HepG2 (cell line): ENCODE measurements around the gene LDLRAP1. TPM values are rescaled to one million over a fixed set of nuclear protein-coding genes. Genes with fewer than 3 reads are reported as not detected.

Experiments
- ATAC-seq: fragments of 200-7000 bp; cut with Tn5 transposase; 3 replicates; pipeline ENCODE4 v1.9.1; 2020; ENCODE audit warnings: mild to moderate bottlenecking, moderate library complexity
- BruUV-seq: library from RNA; stranded (reverse); fragments of 400-500 nt; replicated peaks from 2 replicates; lab custom pipeline; 2021; lab: Mats Ljungman, UMichigan
- CTCF ChIA-PET: fragments of 300-600 bp; formaldehyde crosslinking; extraction: SDS; loops from one replicate; lab custom pipeline; 2021; ENCODE audit warnings: low total read pairs, inconsistent platforms, low intra/inter-chr PET ratio; lab: Yijun Ruan, JAX
- POLR2A ChIA-PET: fragments of 350-600 bp; sonication (Branson Sonifier 250); formaldehyde crosslinking; loops from one replicate; lab custom pipeline; 2020; ENCODE audit warnings: antibody characterized with exemption, inconsistent platforms; lab: Yijun Ruan, JAX
- DNase-seq: peaks from one replicate; pipeline ENCODE4 v3.0.0-alpha.2; 2015; ENCODE audit warnings: low spot score
- FAIRE-seq: peaks from 3 replicates; lab custom pipeline; 2011; peaks lifted over from hg19 to GRCh38; lab: Jason Lieb, UNC
- H2AFZ ChIP-seq: one replicate; pipeline ENCODE4 v1.6.1; 2011; ENCODE audit warnings: low read length, inconsistent platforms
- H3K27ac ChIP-seq: fragments of 300-600 bp; 3 replicates; pipeline ENCODE4 v1.8.0; 2011; ENCODE audit warnings: mixed run types, mild to moderate bottlenecking, mixed read lengths, low read length, inconsistent platforms; ENCODE audit not compliant: insufficient read depth; ENCODE audit errors: extremely low read length
- H3K27me3 ChIP-seq, 2 experiments: fragments of 200-600 bp in 1 of 2; 2 replicates in 1 of 2; 3 replicates in 1 of 2; pipeline versions ENCODE4 v1.6.0 to v1.8.0; 2011; ENCODE audit warnings: low read length in 2 of 2, mild to moderate bottlenecking in 2 of 2, moderate library complexity in 2 of 2, inconsistent platforms in 1 of 2; ENCODE audit not compliant: insufficient read depth in 2 of 2, control insufficient read depth in 1 of 2
- H3K36me3 ChIP-seq, 2 experiments: fragments of 200-600 bp in 1 of 2; replicated peaks in 1 of 2; 2 replicates in 1 of 2; 3 replicates in 1 of 2; pipeline versions ENCODE4 v1.5.1 to v1.8.0; 2011; ENCODE audit warnings: low read length in 2 of 2, inconsistent platforms in 1 of 2; ENCODE audit not compliant: insufficient read depth in 2 of 2, control insufficient read depth in 1 of 2
- H3K4me1 ChIP-seq: 2 replicates; pipeline ENCODE4 v1.5.1; 2012; ENCODE audit warnings: low read length, inconsistent platforms; ENCODE audit not compliant: insufficient read depth
- H3K4me2 ChIP-seq: 2 replicates; pipeline ENCODE4 v1.6.0; 2011; ENCODE audit warnings: low read depth, low read length, inconsistent platforms
- H3K4me3 ChIP-seq, 3 experiments: fragments of 200-600 bp in 1 of 3; sonication (generic), shearing (Covaris generic) in 1 of 3; replicated peaks in 1 of 3; 2 replicates each; pipeline ENCODE4 v1.5.1; 2011 to 2016; ENCODE audit warnings: low read length in 3 of 3, inconsistent platforms in 2 of 3, low read depth in 2 of 3, mild to moderate bottlenecking in 2 of 3, control low read depth in 1 of 3, mixed read lengths in 1 of 3; ENCODE audit not compliant: insufficient read depth in 1 of 3
- H3K79me2 ChIP-seq: one replicate; pipeline ENCODE4 v1.6.1; 2011; ENCODE audit warnings: low read length, inconsistent platforms; ENCODE audit not compliant: insufficient read depth
- H3K9ac ChIP-seq: 2 replicates; pipeline ENCODE4 v1.6.0; 2011; ENCODE audit warnings: mild to moderate bottlenecking, low read depth, low read length, inconsistent platforms; ENCODE audit not compliant: insufficient read depth
- H3K9me3 ChIP-seq: 2 replicates; pipeline ENCODE4 v1.5.1; 2012; ENCODE audit warnings: mild to moderate bottlenecking, low read length
- H4K20me1 ChIP-seq: 2 replicates; pipeline ENCODE4 v1.6.0; 2011; ENCODE audit warnings: inconsistent platforms, mild to moderate bottlenecking, low read length, moderate library complexity; ENCODE audit not compliant: insufficient read depth
- ELF4 ChIP-seq: sonication (generic); formaldehyde crosslinking; IDR thresholded peaks from 2 replicates; pipeline ENCODE4 v1.5.0; 2020; ENCODE audit warnings: missing genetic modification reagents, mild to moderate bottlenecking, moderate library complexity, borderline replicate concordance
- MAFF ChIP-seq: IDR thresholded peaks from 2 replicates; pipeline ENCODE4 v1.6.1; 2011; ENCODE audit warnings: low read depth, low read length, improper control_type of control experiment
- MEIS1 ChIP-seq: sonication (generic); formaldehyde crosslinking; IDR thresholded peaks from 2 replicates; pipeline ENCODE4 v1.9.0; 2021; ENCODE audit warnings: mild to moderate bottlenecking, missing genetic modification reagents, moderate library complexity, borderline replicate concordance
- PTBP1 ChIP-seq: fragments of 200-400 bp; formaldehyde crosslinking; IDR thresholded peaks from 2 replicates; pipeline ENCODE4 v1.6.1; 2018; ENCODE audit warnings: low read length, low read depth; ENCODE audit not compliant: poor library complexity, severe bottlenecking
- RBAK ChIP-seq: sonication (generic); formaldehyde crosslinking; IDR thresholded peaks from 2 replicates; pipeline ENCODE4 v1.5.1; 2020; ENCODE audit warnings: mild to moderate bottlenecking, missing genetic modification reagents
- TCF12 ChIP-seq, 2 experiments: fragments of 450-650 bp in 1 of 2; sonication (generic) in 1 of 2; formaldehyde crosslinking in 1 of 2; IDR thresholded peaks; 2 replicates each; pipeline versions ENCODE4 v1.6.1 to v1.8.0; 2017 to 2022; ENCODE audit warnings: antibody characterized with exemption in 1 of 2, mild to moderate bottlenecking in 1 of 2, missing genetic modification reagents in 1 of 2, moderate library complexity in 1 of 2
- ZC3H4 ChIP-seq: sonication (generic); formaldehyde crosslinking; IDR thresholded peaks from 2 replicates; pipeline ENCODE4 v1.4.0; 2020; ENCODE audit warnings: missing genetic modification reagents, borderline replicate concordance
- ZNF18 ChIP-seq: sonication (generic); formaldehyde crosslinking; IDR thresholded peaks from 2 replicates; pipeline ENCODE4 v1.8.0; 2022; ENCODE audit warnings: mild to moderate bottlenecking, missing genetic modification reagents; ENCODE audit not compliant: insufficient replicate concordance
- ZNF44 ChIP-seq: sonication (generic); formaldehyde crosslinking; IDR thresholded peaks from 2 replicates; pipeline ENCODE4 v1.5.1; 2020; ENCODE audit warnings: mild to moderate bottlenecking, missing genetic modification reagents
- ZNF569 ChIP-seq: sonication (generic); formaldehyde crosslinking; IDR thresholded peaks from 2 replicates; pipeline ENCODE4 v1.5.0; 2020; ENCODE audit warnings: mild to moderate bottlenecking, missing genetic modification reagents, moderate library complexity, borderline replicate concordance
- ZNF768 ChIP-seq: sonication (generic); formaldehyde crosslinking; IDR thresholded peaks from 2 replicates; pipeline ENCODE4 v1.4.0; 2020; ENCODE audit warnings: missing genetic modification reagents
- ZSCAN21 ChIP-seq: sonication (generic); formaldehyde crosslinking; IDR thresholded peaks from 2 replicates; pipeline ENCODE4 v1.8.0; 2022; ENCODE audit warnings: mild to moderate bottlenecking, missing genetic modification reagents, moderate library complexity, borderline replicate concordance
- WGBS: methylation state at CpG from one replicate; pipeline ENCODE4 v1.1.6; 2017; ENCODE audit warnings: low lambda C conversion rate; 5-methylcytosine and 5-hydroxymethylcytosine counted together
- in situ Hi-C: cut with HindIII; loops from 2 replicates; pipeline ENCODE4 v1.10.0; 2017; ENCODE audit warnings: low pct_unique_long_range_greater_than_20kb; ENCODE audit not compliant: extremely low pct_ligation_motif_present
- intact Hi-C: fragments of 100-400 bp; cut with micrococcal nuclease; formaldehyde crosslinking; loops from one replicate; pipeline ENCODE4 v1.10.0; 2022; ENCODE audit not compliant: unreplicated experiment
- polyA plus RNA-seq, 8 experiments: library from polyadenylated mRNA; depleted of rRNA in 3 of 8; stranded (reverse) in 7 of 8; unstranded in 1 of 8; fragments of >200 nt; fragmentation: Illumina TruSeq in 4 of 8; extraction: Trizol in 4 of 8; gene quantifications; 2 replicates each; pipeline versions ENCODE4 v1.2.1 to v1.2.3, GENCODE V29; 2011 to 2016; ENCODE audit warnings: low read depth in 4 of 8, missing spikeins in 1 of 8, mixed read lengths in 1 of 8; ENCODE audit not compliant: insufficient read depth in 1 of 8
- total RNA-seq, 5 experiments: library from RNA; depleted of rRNA; stranded (reverse); fragments of >200 nt; fragmentation: Illumina TruSeq; extraction: Trizol; gene quantifications; 2 replicates each; pipeline ENCODE4 v1.2.3, GENCODE V29; 2016; ENCODE audit warnings: low read depth in 1 of 5
- TF ChIP-seq, protein P1 (sequence below): sonication (generic); formaldehyde crosslinking; conservative IDR thresholded peaks from 2 replicates; pipeline ENCODE4 v1.8.0; 2022; ENCODE audit warnings: mild to moderate bottlenecking, moderate library complexity, missing genetic modification reagents

Gene LDLRAP1
- total and polyA plus RNA-seq, 2 of the 13 experiments (the other 11 are each of a cell fraction or from before 2014, with no cell fraction given), result 7.2 to 12.1 TPM

DNA sequence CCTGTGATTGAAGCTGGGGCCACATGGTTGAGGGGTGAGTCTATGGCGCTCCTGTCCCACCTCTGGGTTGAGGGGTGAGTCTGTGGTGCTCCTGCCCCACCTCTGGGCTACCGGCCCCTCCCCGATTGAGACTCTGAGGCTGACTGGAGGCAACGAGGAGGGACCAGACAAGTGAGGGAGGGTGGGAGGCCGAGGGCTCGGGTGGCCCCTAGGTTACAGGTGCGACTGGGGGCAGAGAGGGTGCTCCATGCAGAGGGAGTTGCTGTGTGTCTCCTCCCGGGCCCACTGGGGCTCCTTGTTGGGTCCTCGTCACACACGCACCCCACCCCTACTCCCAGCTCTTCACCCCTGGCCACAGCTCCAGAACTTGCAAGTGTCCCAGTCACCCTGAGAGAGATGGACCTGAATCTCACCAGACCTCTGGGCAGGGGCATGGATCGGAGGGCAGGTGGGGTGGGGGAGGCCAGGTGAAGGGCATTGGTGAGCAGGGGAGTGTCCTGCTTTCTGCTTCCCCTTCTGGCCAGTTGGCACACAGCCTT is 12.8 kb downstream of the LDLRAP1 start:
- H4K20me1 ChIP-seq, result no peaks in the 10 kb centered on the region
- no peak for TF ChIP-seq RBAK
- no peak for TF ChIP-seq ZNF768 (CRISPR knock-in tag)
- TF ChIP-seq ZNF44 (CRISPR knock-in tag), result no peak
- TF ChIP-seq, protein P1, sequence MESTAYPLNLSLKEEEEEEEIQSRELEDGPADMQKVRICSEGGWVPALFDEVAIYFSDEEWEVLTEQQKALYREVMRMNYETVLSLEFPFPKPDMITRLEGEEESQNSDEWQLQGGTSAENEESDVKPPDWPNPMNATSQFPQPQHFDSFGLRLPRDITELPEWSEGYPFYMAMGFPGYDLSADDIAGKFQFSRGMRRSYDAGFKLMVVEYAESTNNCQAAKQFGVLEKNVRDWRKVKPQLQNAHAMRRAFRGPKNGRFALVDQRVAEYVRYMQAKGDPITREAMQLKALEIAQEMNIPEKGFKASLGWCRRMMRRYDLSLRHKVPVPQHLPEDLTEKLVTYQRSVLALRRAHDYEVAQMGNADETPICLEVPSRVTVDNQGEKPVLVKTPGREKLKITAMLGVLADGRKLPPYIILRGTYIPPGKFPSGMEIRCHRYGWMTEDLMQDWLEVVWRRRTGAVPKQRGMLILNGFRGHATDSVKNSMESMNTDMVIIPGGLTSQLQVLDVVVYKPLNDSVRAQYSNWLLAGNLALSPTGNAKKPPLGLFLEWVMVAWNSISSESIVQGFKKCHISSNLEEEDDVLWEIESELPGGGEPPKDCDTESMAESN, result no peak
- TF ChIP-seq ZNF569, result no peak
- no peak for TF ChIP-seq PTBP1
- TF ChIP-seq ZNF18 (CRISPR knock-in tag), result no peak
- TF ChIP-seq TCF12 (IDR thresholded peaks at IDR 0.05), result no peak
- no peak for TF ChIP-seq TCF12 (CRISPR knock-in tag; IDR thresholded peaks at IDR 0.05)
- TF ChIP-seq ZSCAN21 (CRISPR knock-in tag), result no peak
- TF ChIP-seq ZC3H4 (CRISPR knock-in tag), result no peak
- no peak for TF ChIP-seq MAFF
- TF ChIP-seq MEIS1 (CRISPR knock-in tag), result no peak
- TF ChIP-seq ELF4 (CRISPR knock-in tag), result no peak
- DNase-seq (no peak), FAIRE-seq (no peak), ATAC-seq (no peak)
- H3K4me2 ChIP-seq, result no peak overlapping the region
- ChIA-PET POLR2A (no interaction called here), CTCF (no interaction called here)
- no peak overlapping the region for H3K27ac ChIP-seq
- H3K4me1 ChIP-seq, result peaks cover 24% of the 10 kb centered on the region
- H2AFZ ChIP-seq, result no peak overlapping the region
- H3K79me2 ChIP-seq, result no peaks in the 10 kb centered on the region
- intact Hi-C loops (no loop called here), in situ Hi-C loops (no loop called here)
- H3K4me3 ChIP-seq, result no peak overlapping the region
- 97% methylated on average over 7 of the region's 11 CpGs for WGBS
- no peaks in the 10 kb centered on the region for H3K9me3 ChIP-seq
- H3K27me3 ChIP-seq, result no peaks in the 10 kb centered on the region
- BruUV-seq, result no TSS peak
- H3K9ac ChIP-seq, result no peak overlapping the region
- peaks cover 4 to 6% of the 10 kb centered on the region in 2 experiments; a peak in 4 of 5 replicates for H3K36me3 ChIP-seq
